ENCODE measurements around the gene APOLD1.
"Not testable (repeated sequence)": the region's sequence is repeated elsewhere in the genome, so short reads cannot be mapped to it uniquely, and the experiment has no call there.

The APOLD1 gene

DNA sequence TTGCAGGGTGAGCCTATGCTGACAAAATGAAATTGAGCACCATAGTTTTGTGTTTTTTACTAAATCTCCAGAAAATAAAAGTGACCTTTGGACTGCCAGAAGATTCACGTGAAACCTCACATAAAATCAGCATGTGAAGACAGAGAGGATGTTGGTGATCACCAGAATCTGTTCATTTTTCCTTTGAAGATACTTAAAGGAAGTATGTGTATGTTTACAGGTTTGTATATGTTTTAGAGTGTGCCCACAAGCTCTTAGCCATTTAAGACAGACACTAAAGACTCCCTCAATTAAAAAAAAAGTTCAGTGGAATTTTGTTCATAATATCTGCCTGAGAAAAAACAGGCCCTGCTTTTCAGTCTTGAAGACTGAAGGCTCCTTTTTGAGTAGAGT, 53.5 kb downstream of the APOLD1 start:
- no peak for DNase-seq (ENCODE audit: low read depth in 1 of 2, low spot score in 1 of 2)

DNA sequence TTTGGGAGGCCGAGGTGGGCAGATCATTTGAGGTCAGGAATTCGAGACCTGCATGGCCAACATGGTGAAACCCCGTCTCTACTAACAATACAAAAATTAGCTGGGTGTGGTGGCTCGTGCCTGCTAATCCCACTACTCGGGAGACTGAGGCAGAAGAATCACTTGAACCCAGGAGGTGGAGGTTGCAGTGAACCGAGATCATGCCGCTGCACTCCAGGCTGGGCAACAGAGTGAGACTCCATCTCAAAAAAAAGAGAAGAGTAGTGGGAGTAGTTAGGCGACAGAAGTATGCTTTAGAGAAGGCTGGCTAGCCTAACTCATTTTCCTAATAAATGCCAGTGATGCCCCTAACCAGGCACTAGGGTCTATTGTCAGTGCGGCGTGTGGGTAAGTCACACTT, 54.0 kb downstream of the APOLD1 start:
- not testable (repeated sequence) for DNase-seq (ENCODE audit: low read depth in 1 of 2, low spot score in 1 of 2)

- no peak for DNase-seq (ENCODE audit: low read depth in 1 of 2, low spot score in 1 of 2)
Observed at GRCh38 chr12:12839873-12840579, 54.6 kb downstream of the APOLD1 start.

- DNase-seq (ENCODE audit: low read depth in 1 of 2, low spot score in 1 of 2), result no peak
Observed at GRCh38 chr12:12840580-12840899, 55.1 kb downstream of the APOLD1 start.
